Fibroblast of mammary gland (primary cell): ENCODE data around the gene PLCH1.

ENCODE experiments used
- DNase-seq: peaks from one replicate; pipeline ENCODE4 v3.0.0-alpha.2; 2010; ENCODE audit warnings: low read depth
- H3K4me3 ChIP-seq: 2 replicates; pipeline ENCODE4 v1.5.1; 2011; ENCODE audit warnings: low read depth, mild to moderate bottlenecking, low read length, moderate library complexity; ENCODE audit not compliant: control insufficient read depth
- CTCF ChIP-seq: conservative IDR thresholded peaks from 2 replicates; pipeline ENCODE4 v1.5.1; 2011; ENCODE audit warnings: low read depth, low read length, inconsistent platforms; ENCODE audit not compliant: control insufficient read depth, insufficient read depth

Gene PLCH1

GRCh38 chr3:155603302-155603701 is 141.6 kb downstream of the PLCH1 start:
- no peak overlapping the region for H3K4me3 ChIP-seq
- DNase-seq: no peak
- no peak for TF ChIP-seq CTCF

- H3K4me3 ChIP-seq: no peak overlapping the region
- no peak for TF ChIP-seq CTCF
- DNase-seq: no peak
These were observed 142.6 kb downstream of the PLCH1 start for GRCh38 chr3:155602307-155602706.

- DNase-seq: no peak
- TF ChIP-seq CTCF: no peak
- no peak overlapping the region for H3K4me3 ChIP-seq
These were observed 146.2 kb downstream of the PLCH1 start for GRCh38 chr3:155598671-155599070.

GRCh38 chr3:155596615-155597014 is 148.3 kb downstream of the PLCH1 start:
- no peak for DNase-seq
- TF ChIP-seq CTCF: no peak
- H3K4me3 ChIP-seq: no peak overlapping the region

GRCh38 chr3:155595371-155595770 is 149.5 kb downstream of the PLCH1 start:
- no peak for DNase-seq
- no peak for TF ChIP-seq CTCF
- no peak overlapping the region for H3K4me3 ChIP-seq

GRCh38 chr3:155594526-155595187 is 150.2 kb downstream of the PLCH1 start:
- no peak for TF ChIP-seq CTCF
- no peak overlapping the region for H3K4me3 ChIP-seq
- no peak for DNase-seq

- TF ChIP-seq CTCF: no peak
- DNase-seq: no peak
- no peak overlapping the region for H3K4me3 ChIP-seq
These were observed 157.3 kb downstream of the PLCH1 start for GRCh38 chr3:155587581-155587980.
